HG02973 (cell line): ENCODE measurements around the gene OSBPL9.
"Not testable (repeated sequence)": the region's sequence is repeated elsewhere in the genome, so short reads cannot be mapped to it uniquely, and the experiment has no call there.

Source experiments
- ATAC-seq: cut with Tn5 transposase; IDR thresholded peaks from one replicate; pipeline ENCODE4 v1.9.1; 2021; ENCODE audit warnings: moderate library complexity; ENCODE audit not compliant: unreplicated experiment

Gene OSBPL9

DNA sequence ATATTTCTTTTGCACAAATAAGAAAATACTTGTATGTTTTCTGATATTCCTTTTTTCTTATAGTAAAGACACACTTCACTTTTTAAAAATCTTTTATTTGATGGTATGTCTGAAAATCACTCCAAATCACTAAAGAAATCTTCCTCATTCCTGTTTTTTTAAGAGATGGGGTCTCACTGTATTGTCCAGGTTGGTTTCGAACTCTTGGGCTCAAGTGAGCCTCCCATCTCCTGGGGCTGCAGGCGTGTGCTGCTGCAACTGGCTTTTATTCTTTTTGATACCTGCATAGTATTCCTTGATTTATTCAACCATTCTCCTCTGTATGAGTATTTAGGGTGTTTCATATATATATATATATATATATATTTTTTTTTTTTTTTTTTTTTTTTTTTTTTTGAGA, 88.1 kb downstream of the OSBPL9 start:
- no peak for ATAC-seq

DNA sequence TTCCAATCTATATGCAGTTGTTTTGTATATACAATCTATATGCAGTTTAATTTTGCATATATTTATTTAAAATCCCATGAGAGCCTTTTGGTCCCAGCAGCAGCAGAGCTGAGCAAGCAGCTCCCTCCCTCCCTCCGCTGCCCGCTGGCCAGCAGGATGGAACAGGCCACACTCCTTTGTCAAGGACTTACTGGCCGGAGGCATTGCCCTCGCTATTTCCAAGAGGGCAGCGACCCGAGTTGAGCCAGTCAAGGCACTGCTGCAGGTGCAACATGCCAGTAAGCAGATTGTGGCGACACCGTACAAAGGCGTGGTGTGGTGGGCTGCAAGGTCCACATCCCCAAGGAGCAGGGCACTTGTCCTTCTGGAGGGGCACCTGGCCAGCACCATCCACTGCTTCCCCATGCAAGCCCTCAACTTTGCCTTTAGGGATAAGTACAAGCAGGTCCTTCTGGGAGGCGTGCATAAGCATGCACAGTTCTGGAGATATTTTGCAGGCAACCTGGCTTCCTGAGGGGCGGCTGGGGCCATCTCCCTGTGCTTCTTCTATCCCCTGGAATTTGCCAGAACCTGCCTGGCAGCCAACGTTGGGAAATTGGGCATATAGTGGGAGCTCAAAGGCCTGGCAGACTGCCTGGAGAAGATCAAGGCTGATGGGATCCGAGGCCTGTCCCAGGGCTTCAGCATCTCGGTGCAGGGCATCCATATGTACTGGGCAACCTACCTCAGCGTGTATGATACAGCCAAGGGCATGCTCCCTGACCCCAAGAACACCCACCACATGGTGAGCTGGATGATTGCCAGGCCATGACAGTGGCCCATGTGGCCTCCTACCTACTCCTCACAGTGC, 92.2 kb downstream of the OSBPL9 start:
- ATAC-seq, result no peak

DNA sequence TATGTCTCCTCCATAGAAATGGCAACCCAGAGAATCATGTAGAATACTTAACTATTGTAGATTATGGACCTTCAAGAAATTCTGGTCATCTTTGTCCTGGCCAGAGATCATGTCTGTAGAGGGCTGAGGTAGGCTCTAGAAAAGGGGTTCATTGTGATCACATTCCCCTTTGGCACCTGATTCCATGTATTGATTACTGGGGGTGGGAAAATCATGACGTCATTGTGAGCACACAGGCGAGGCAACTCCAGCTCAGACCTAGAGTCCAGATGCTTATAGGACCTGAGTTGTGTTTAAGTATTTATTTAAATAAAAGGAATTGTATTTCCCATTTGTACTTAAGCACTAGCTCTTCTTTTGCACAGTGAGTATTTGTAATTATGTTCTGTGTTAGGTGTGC, 93.1 kb downstream of the OSBPL9 start:
- ATAC-seq, result no peak

DNA sequence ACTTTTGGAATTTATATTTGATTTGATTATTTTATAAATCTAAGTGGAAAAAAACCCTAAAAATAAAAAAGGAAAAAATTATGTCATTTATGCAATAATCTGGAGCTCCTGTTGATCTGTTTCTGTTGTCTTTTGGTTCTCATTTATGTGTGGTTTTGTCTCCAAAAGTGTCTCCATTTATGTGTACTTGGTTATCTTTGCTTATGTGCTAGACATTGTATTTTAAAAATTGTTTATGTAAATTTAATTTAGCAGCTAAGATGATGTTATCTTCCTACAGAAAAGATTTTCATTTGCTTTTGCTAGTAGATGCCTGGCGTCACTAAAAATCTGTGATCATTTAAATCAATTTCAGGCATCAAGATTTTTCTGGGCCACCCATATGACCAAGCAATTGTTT, 95.7 kb downstream of the OSBPL9 start:
- ATAC-seq, result no peak

DNA sequence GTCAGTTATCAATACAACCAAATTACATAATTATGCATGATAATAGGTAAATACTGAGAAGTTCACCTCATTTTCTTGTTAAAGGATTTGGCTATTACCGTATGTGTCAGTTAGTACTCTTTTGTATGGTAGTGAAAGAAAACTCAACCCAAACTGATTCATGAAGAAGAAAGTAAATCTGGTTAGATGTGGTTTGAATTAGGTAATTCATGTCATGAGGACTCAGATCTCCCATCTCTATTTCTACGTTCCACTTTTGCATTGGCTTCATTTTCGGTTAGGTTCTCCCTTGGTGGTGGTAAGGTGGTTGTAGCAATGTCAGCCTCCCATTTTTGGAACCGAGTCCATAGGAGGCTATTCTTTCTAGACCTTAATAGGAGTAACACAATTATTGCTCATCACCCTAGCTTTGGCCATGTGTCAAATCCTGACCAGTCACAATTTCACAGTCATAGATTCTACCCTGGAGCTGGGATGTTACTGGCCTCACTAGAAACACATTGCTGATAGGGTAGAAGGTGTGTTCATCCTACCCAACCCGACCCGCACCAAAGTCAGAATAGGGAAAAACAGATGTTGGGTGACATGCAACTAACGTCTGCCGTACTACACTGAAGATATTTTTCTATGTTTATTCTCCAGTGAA, 97.6 kb downstream of the OSBPL9 start:
- ATAC-seq, result no peak

DNA sequence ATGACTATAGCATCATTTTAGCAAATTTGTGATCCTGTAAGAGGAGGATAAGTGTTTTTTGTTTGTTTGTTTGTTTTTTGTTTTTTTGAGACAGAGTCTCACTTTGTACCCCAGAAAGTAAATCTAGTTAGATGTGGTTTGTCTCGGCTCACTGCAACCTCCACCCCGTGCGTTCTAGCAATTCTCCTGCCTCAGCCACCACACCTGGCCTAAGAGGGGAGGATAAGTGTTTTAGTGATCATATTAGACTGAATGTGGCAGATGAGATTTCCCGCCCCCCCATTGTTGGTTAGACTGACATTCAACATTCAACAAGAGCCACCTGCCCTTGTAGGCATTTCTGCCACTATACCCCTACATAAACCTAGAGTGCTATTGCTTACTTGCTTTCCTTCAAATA, 98.5 kb downstream of the OSBPL9 start:
- no peak for ATAC-seq

DNA sequence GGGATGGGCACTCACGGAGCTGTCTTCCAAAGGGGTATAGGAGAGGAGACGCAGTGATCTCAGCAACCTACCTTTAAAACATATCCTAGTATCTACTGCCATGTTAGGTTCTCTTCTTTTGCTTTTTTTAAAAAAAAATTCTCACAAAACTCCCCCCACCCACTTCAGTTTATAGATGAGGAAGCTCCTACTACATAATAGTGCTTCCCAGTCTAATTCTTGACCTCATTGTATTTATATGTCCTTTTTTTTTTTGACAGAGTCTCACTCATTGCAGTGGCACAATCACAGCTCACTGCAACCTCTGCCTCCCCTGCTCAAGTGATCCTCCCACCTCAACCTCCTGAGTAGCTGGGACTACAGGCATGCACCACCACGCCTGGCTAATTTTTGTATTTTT, 99.9 kb downstream of the OSBPL9 start:
- no peak for ATAC-seq

DNA sequence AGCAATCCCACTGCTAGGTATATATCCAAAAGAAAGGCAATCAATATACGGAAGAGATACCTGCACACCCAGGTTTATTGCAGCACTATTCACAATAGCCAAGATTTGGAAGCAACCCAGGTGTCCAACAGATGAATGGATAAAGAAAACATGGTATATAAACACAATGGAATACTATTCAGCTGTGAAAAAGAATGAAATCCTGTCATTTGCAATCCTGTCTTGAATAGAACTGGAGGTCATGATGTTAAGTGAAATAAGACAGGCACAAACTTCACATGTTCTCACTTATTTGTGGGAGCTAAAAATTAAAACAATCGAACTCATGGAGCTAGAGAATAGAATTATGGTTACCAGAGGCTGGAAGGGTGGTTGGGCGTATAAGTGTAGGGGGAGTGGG, 101.0 kb downstream of the OSBPL9 start:
- no peak for ATAC-seq

DNA sequence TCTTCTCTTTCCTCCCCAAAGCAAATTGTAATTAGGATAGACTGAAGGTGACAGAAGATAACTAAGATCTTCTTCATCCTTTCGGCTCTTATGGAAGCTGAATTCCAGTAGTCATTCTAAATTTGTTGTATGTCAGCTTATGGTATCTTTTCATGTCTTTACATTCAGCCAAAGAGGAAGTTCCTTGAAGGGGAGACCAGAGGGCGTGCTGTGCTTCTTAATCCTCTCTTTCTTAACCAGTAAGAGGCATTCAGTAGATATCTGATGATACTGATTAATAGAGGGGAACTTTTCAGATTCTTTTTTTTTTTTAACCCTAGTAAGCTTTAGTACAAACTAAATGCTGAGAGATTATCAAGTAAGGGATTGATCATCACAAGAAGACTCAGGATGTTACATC, 102.3 kb downstream of the OSBPL9 start:
- no peak for ATAC-seq

DNA sequence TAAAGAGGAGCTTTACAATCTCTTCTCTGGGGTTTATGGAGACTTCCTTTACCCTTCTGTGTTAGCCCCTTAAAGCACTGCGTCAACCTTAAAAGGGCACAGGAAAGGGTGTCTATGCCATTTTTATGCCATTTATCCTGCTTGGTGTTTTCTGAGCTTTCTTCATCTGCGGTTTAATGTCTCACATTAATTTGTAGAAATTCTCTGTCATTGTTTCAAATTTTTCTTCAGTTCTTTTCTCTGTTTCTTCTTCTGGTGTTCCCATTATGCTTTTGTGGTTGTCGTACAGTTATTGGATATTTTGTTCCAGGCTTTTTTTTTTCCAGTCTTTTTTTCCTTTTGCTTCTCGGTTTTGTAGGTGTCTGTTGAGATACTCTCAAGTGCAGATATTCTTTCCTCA, 107.9 kb downstream of the OSBPL9 start:
- ATAC-seq, result no peak

DNA sequence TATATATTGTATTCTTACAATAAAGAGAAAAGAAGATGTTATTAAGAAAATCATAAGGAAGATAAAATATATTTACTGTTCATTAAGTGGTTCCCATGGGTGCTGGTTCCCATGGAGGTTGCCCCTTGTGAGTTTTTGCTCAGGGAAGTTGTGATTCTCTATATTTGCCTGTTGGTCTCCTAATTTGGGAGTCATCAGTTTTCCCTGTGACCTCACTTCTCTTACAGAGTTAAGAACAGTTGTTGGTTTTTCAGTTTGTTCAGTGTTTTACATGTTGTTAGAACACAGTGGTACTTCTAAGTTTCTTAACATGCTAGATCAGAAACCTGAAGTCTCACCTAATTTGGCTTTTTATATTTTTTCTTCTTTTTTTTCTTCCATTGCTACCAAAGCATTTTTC, 109.2 kb downstream of the OSBPL9 start:
- ATAC-seq, result no peak

DNA sequence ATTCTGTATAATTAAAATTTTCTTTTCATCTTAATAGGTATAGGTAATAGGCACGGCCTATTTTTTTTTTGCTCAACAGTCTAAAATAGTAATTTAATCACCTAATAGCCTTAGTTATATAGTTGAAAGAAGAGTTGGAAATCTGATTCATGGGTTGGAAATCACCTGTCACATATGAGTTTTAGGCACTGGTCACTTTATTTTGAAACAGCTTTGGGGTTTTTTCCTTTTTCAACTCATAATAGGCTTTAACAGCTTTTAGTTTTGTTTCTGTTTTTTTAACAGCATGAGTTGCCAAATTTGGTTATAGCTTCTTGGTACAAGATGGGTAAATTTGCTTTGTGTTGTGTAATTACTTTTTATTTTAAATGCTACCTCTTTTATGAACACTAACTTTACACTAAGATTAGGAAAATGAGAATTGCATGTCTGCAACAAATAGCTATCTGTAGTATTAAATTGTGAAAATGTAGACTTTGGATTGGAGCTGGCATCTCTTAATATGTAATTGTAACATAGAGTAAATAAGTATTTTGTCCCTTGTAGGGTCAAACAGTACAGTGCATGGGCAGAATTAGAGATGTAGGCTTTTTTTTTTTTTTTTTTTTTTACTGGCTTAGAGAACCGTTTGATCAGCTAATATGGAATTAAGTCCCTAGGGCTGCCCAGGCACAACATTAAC, 109.8 kb downstream of the OSBPL9 start:
- ATAC-seq, result no peak

DNA sequence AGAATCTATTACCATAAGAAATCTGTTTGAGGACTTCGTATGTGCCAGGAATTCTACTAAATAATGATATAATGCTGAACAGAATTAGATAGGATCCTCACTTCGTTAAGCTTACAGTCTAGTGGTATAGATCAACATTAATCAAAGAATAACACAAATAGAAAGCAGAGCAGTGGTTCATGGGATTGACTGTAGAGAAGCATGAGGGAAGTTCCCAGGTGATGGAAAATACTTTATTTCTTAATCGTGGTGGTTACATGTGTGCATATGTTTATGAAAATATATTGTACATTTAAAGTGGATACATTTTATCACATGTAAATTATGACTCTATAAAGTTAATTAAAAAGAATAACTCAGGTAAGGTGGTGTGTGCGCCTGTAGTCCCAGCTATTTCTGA, 110.5 kb downstream of the OSBPL9 start:
- no peak for ATAC-seq

DNA sequence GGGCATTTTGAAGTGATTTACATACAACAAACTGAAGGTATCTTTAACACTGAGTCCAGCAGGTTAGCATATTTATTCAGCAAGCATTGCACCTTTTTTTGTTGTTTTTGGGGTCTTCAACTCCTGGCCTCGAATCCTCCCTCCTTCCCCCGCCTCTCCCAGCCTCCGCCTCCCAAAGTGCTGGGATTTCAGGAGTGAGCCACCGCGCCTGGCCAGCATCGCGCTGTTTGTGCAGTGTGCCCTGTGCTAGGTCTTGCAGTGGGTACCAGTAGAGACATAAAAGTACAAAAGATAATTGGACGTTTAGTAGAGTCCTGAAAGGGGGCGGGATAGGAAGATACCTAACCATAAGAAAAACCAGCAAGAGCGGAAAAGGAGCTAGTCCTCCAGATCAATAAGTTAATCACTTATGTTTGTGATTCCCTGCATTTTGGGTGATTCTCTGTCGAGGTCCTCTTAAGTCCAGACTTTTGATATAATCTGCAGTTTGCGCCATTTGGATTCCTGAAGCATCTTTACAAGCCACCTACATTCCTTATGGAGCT, 111.8 kb downstream of the OSBPL9 start:
- no peak for ATAC-seq

DNA sequence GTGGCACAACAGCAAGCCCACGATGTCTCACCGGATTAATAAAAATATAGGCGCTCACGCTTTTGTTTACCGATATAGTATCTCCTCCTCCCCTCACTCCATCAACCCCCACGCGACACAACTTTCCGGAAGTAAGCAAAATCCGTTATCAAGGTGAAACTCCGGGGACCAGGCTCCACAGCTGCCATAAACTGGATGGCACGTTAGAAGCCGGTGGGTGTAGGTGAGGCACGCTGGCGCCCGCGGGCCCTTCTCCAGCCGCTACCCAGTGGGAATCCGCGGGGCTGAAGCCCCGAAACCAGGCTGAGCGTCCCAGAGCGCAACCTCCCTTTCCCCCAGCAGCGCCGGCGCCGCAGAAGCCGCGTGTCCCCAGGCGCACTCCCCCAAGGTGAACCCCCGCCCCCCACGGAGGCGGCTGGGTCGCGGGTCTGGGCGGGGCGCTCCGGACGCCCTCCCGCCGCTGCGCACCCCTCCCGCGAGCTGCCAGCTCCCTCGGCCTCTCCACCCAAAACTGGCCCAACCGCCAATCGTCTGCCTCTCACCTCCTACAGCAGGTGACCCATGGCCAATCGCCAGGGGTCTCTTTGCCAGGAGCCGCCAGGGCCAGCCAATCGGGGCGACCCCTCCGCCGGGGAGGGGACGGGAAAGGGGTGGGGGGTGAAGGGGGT, 112.4 kb downstream of the OSBPL9 start:
- peak; percentile 87 for ATAC-seq

DNA sequence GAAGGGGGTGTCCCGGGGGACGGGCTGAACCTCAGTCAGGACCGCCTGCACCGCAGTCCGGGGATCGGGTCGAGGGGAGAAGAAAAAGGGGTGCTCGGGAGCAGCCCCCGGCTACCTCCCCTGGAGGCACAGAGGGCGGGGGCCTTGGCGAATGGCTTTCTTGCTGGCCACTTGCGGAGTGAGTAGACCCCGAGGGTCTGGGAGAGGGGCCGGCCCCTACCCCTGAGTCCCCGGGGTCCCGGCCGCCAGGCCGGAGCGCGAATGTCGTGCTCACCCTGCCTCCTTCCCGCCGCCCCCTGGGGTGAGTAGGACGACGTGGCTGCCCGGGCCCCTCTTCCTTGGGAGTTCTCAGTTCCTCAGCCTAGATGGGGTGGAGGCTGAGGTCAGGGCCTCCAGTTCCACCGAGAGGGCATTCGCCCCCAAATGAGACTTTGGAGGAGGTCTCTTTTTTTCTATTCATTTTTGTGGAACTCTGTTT, 113.0 kb downstream of the OSBPL9 start:
- no peak for ATAC-seq

DNA sequence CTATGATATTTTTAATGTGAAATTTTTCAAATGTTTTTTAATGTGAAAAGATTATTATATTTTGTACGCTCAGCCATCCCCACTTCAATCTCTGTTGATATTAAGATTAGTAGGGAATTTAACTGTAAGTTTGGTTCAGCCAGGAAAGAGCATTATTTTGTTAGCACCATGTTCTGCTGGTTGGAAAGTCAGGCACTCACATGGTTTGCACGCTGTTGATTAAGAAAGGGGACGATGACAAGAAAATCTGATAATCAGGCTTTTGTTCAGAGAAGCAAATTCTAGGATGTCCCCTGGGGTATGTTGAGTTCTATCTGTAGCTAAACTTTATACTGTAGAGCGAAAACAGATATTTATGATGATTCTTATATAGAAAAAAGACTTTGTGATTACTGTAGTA, 115.1 kb downstream of the OSBPL9 start:
- no peak for ATAC-seq

DNA sequence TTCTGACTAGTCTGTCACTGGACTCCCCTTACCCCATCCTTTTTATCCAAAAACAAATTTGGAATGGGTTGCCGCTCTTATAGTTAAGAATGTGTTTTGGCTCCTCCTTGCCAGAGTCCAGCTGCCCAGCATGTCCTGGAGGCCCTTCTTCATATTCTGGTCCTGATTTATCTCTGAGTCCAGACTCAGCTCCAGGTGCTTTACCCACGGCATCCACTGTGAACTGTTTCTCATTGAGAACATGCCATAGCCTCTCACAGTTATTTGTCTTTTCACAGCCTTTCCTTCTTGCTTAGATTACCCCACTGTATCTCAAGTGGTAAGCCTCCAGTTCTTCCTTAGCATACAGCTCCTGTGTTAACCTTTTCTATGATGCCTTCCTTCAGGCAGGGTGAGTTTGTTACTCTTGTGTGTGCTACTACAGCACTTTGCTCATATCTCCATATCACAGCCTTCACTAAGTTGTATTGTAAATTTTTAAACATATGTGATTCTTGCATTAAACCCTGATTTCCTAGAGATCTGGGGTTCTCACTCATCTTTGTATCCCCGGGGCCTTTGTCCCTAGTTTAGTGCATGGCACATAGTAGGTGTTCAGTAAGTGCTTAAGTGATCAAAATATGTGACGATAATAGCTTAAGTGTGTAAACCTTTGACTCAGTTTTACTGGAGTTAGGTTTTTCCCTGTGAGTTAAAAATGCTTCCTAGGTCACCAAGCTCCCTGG, 116.0 kb downstream of the OSBPL9 start:
- no peak for ATAC-seq

DNA sequence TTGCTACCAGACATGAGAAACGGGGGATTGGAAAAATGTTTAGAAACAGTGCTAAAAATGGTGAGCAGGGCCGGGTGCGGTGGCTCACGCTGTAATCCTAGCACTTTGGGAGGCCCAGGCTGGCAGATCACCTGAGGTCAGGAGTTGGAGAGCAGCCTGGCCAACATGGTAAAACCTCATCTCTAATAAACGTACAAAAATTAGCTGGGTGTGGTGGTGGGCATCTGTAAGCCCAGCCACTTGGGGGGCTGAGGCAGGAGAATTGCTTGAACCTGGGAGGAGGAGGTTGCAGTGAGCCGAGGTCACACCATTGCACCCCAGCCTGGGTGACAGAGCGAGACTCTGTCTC, 116.5 kb downstream of the OSBPL9 start:
- ATAC-seq, result not testable (repeated sequence)

DNA sequence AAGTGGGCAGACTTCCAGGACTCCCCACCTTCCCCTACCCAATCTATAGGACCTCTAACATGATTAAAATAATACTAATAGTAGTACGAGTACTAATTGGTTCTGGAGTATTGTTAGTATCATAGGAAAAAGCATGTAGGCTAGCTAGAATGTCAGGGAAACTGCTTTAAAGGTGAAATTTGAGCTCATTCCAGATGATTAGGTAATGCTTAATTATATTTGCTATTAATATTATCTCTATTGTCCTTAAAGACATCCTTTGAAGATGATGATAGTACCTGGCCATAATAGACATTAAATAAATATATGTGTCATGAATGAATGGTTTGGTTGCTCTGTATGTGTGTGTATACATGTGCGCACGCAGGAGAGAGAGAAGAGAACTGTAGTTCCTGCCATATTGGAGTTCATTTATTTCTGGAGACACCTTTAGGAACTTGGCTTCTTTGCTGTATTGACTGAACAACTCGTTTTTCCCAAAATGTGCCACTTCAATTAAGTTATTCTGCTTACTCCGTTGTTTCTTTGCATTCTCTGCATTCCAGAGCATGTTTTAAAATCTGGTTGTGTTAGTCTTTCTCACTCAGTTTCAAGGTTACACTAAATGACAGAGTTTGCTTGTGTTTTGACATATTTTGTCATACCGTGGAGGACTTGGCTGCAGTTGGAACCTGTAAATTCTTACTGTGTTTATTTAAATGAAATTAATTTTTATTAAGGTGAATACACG, 117.1 kb downstream of the OSBPL9 start:
- ATAC-seq, result no peak
